Spleen (tissue), 13 donors: Measurements from ENCODE around the gene NPIPA8. TPM values are rescaled to one million over a fixed set of nuclear protein-coding genes. Genes with fewer than 3 reads are reported as not detected.
"Not testable (repeated sequence)": the region's sequence is repeated elsewhere in the genome, so short reads cannot be mapped to it uniquely, and the experiment has no call there.

Experiments used
- DNase-seq: peaks from one replicate; pipeline ENCODE4 v3.0.0-alpha.2; 2020
- H3K27ac ChIP-seq, 8 donors: fragments of 200-600 bp; sonication (generic) in 7 of 8; 1 replicate in 4 of 8; 2 replicates in 4 of 8; pipeline versions ENCODE4 v1.5.0 to v1.8.0; 2016 to 2021; ENCODE audit warnings: inconsistent platforms in 4 of 8, mild to moderate bottlenecking in 4 of 8, moderate library complexity in 1 of 8
- H3K27me3 ChIP-seq, 7 donors: fragments of 200-600 bp; sonication (generic) in 6 of 7; replicated peaks in 1 of 7; 1 replicate in 4 of 7; 2 replicates in 3 of 7; pipeline versions ENCODE4 v1.5.0 to v1.8.0; 2016 to 2021; ENCODE audit warnings: inconsistent platforms in 3 of 7, mild to moderate bottlenecking in 1 of 7
- H3K36me3 ChIP-seq, 6 donors: fragments of 200-600 bp; sonication (generic) in 5 of 6; 1 replicate in 4 of 6; 2 replicates in 2 of 6; pipeline versions ENCODE4 v1.5.0 to v1.8.0; 2016 to 2021; ENCODE audit warnings: inconsistent platforms in 2 of 6
- H3K4me1 ChIP-seq, 6 donors: fragments of 200-600 bp; sonication (generic) in 5 of 6; 1 replicate in 3 of 6; 2 replicates in 3 of 6; pipeline versions ENCODE4 v1.5.0 to v1.8.0; 2016 to 2021; ENCODE audit warnings: inconsistent platforms in 3 of 6
- H3K4me3 ChIP-seq, 8 donors: fragments of 200-600 bp; sonication (generic) in 7 of 8; 1 replicate in 4 of 8; 2 replicates in 4 of 8; pipeline versions ENCODE4 v1.5.0 to v1.8.0; 2016 to 2021; ENCODE audit warnings: inconsistent platforms in 4 of 8, mild to moderate bottlenecking in 4 of 8, moderate library complexity in 2 of 8
- H3K9me3 ChIP-seq, 8 donors: fragments of 200-600 bp; sonication (generic) in 7 of 8; 1 replicate in 4 of 8; 2 replicates in 4 of 8; pipeline versions ENCODE4 v1.5.0 to v1.8.0; 2016 to 2021; ENCODE audit warnings: inconsistent platforms in 4 of 8
- POLR2AphosphoS5 ChIP-seq, 3 donors: sonication (generic); formaldehyde crosslinking; IDR thresholded peaks; one replicate each; pipeline ENCODE4 v1.5.1; 2017; ENCODE audit warnings: antibody characterized with exemption in 3 of 3
- WGBS, 5 donors: extraction: QIAGEN DNeasy Blood & Tissue Kit in 3 of 5; methylation state at CpG; one replicate each; pipeline versions ENCODE4 v1.1.5 to v1.1.7; 2013 to 2018; 5-methylcytosine and 5-hydroxymethylcytosine counted together
- intact Hi-C: fragments of 100-400 bp; cut with DNase I; formaldehyde crosslinking; loops from one replicate; pipeline ENCODE4 v1.15.0; 2023; ENCODE audit warnings: low total_unique reads
- long read RNA-seq, 2 donors: transcript quantifications; one replicate each; lab custom pipeline, GENCODE V29; 2026
- polyA plus RNA-seq, 3 donors: library from polyadenylated mRNA; stranded (reverse); fragments of 200-250 nt; gene quantifications; one replicate each; pipeline ENCODE4 v1.2.1, GENCODE V29; 2013
- total RNA-seq, 7 donors: library from RNA; depleted of rRNA in 3 of 7; stranded (reverse); fragments of >200 nt in 3 of 7; fragmentation: NEBNext Ultra II Directional in 4 of 7; extraction: Animal tissue kit (Norgen Biotek cat#: 25700) in 4 of 7; gene quantifications; one replicate each; pipeline versions ENCODE4 v1.1.0 to v1.2.1, GENCODE V29; 2016 to 2021
- donor health status: healthy with polysubstance abuse.
- donor health status: DM: no; HTN: no; CAD: no; lungs with moderate emphysema.
- donor health status: DM: no; HTN: no; CAD: no.
- donor health status: Bipolar disorder and iron deficiency.
- donor health status: healthy.
- donor health status: DM: no; HTN: no; CAD: no.
- donor health status: DM: yes; HTN: yes; CAD: no.

The NPIPA8 gene
- total RNA-seq (10 to 100 TPM in 3 of 7 donors, 1 to 10 TPM in 2, under 1 TPM in 1, not detected in 1; 0.87 to 64.6 (median 15.5) TPM), polyA plus RNA-seq (10 to 100 TPM in 1 of 3 donors, 1 to 10 TPM in 1, not detected in 1; 5.0 to 10.4 TPM)
- long read RNA-seq, donor 1 = 0 reads
- long read RNA-seq, donor 2 = 0 reads

DNA sequence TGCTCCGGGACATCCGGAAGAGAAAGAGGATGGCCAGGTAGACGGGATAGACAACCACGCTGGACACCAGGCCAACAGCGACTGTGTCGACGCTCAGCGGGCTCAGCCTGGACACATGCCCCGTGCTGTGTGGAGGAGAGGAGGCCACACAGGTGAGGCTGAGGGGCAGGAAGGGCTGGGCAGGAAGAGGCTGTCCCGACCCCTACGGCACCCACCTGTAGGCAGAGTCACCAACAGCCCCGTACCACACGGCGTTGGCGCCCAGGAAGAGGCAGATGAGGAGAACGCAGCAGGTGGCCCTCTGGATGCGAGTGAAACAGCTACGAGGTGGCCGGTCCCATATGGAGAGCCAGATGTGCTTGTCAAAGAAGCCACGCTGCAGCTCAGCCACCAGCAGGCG is at the start of gene NPIPA8:
Gene NPIPA8, minus strand, starts transcription at position 101 of the 400 bp plus-strand sequence. CDS start 4,074 bp downstream, outside the sequence.
- H3K36me3 ChIP-seq, H3K4me1 ChIP-seq, H3K9me3 ChIP-seq, intact Hi-C loops, H3K27me3 ChIP-seq, H3K4me3 ChIP-seq, H3K27ac ChIP-seq, DNase-seq: not testable (repeated sequence)
- no CpG with 5 or more reads among the region's 21 CpGs for WGBS, 5 donors

DNA sequence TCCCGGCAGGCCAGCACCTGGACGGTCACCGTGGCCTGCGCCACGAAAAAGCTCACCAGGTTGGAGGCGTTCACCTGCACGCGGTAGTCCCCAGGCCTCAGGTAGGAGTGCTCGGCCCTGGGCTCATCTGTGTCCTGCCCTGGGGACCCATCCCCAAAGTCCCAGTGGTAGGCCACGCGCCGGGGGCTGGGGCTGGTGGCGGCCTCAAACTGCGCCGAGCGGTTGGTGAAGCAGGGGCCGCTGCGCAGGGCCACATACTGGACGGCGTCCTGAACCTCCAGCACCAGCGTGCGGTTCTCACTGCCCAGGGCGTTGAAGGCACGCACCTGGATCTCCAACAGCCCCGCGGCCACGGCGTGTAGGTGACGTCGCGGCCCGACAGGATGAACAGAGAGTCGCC is 48.7 kb upstream of the NPIPA8 start:
- intact Hi-C loops, H3K27ac ChIP-seq, H3K36me3 ChIP-seq, H3K9me3 ChIP-seq, H3K27me3 ChIP-seq, H3K4me1 ChIP-seq, H3K4me3 ChIP-seq, DNase-seq: not testable (repeated sequence)
- 98 to 100% methylated on average over 3 to 10 of the region's 33 CpGs; no CpG with 5 or more reads in 3 of the 5 donors for WGBS, 5 donors

DNA sequence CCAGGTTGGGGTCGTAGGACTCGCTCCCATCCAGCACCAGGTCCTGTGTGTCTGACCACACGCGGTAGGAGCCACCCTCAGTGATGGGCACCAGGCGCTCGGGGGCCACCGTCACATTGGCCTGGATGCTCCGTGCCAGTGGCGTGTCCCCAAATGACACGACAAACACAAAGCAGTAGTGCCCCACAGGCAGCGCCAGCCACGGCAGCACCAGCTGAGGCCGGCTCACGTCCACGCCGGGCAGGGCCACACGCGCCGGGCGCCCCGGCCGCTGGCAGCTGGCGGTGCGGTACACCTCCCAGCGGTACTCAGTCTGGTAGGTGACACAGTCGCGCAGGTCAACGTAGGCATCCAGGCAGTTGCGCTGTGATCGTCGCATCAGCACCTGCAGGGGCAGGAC is 48.3 kb upstream of the NPIPA8 start:
- WGBS, 5 donors = 100% methylated on average over 2 to 9 of the region's 31 CpGs; no CpG with 5 or more reads in 3 of the 5 donors
- H3K36me3 ChIP-seq, H3K27ac ChIP-seq, H3K9me3 ChIP-seq, intact Hi-C loops, H3K4me1 ChIP-seq, H3K27me3 ChIP-seq, H3K4me3 ChIP-seq, DNase-seq: not testable (repeated sequence)

DNA sequence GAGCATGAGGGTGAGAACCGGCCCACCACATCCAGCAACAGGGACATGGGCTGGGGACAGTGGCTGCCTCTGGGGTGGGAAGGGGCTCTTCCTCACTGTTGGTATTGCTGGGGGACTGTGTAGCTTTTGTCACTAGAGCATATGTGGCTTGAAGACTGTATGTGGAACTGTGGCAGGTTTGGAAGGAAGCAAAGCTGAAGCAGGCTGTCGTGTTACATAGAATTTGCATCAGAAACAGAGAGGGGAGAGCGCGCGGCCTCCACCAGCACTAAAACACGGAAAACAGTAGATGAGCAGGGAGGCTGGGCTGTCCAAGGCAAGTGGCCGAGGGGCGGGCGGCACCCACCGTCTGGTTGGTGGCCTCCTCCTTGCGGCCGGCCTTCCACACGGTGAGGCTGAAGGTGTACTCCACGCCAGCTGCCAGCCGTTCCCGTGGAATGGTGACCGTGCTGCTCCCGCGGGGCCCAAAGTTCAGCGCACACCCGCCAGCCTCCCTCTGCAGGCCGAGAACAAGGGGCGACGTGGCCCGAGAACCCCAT is 47.6 kb upstream of the NPIPA8 start:
- DNase-seq, H3K27me3 ChIP-seq, H3K9me3 ChIP-seq, H3K4me1 ChIP-seq, H3K4me3 ChIP-seq, H3K27ac ChIP-seq, intact Hi-C loops, H3K36me3 ChIP-seq: not testable (repeated sequence)
- 89 to 96% (median 93%) methylated on average over 6 to 13 of the region's 25 CpGs; no CpG with 5 or more reads in 2 of the 5 donors for WGBS, 5 donors

DNA sequence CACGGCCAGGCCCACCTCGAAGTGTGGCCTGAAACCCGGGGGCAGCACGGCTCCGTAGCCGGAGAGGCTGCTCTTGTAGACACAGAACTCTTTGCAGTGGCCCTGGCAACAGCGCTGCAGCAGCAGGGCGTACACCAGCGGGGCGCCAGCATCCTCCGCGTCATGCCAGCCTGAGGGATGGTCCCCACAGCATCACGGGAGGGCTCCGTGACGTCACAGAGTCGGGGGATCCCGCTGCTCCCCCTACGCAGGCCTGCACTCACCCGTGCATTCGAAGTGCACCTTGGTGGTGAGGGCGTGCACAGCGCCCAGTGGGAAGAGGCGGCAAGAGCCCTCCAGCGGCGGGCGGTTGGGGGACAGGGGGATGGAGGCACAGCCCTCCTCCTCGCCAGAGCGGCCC is 46.2 kb upstream of the NPIPA8 start:
- H3K9me3 ChIP-seq, H3K27ac ChIP-seq, H3K4me3 ChIP-seq, intact Hi-C loops, H3K36me3 ChIP-seq, DNase-seq, H3K27me3 ChIP-seq, H3K4me1 ChIP-seq: not testable (repeated sequence)
- 83 to 93% (median 90%) methylated on average over 6 to 12 of the region's 28 CpGs; no CpG with 5 or more reads in 2 of the 5 donors for WGBS, 5 donors
- peak in 1 of 3 donors; percentile 20 for TF ChIP-seq POLR2AphosphoS5 (IDR thresholded peaks at IDR 0.05)

DNA sequence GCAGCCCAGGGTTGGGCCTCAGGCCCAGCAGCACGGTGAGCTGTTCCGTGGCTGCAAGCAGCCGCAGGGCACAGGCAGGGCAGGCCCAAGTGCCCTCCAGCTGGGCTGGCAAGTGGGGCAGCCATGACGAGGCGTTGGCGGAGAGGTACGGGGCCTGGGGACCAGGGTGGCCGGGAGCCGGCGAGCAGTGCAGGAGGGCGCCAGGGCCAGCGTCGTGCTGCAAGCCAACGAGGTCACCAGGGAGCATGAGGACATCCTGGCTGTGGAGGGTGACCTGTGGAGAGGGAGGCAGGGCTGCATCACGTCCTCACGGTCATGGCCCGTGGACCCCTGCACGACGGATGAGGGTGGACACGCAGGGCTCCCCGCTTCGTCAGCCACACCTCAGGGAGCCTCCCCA is 11.2 kb upstream of the NPIPA8 start:
- H3K9me3 ChIP-seq, H3K36me3 ChIP-seq, H3K27me3 ChIP-seq, H3K4me1 ChIP-seq, H3K27ac ChIP-seq, intact Hi-C loops, H3K4me3 ChIP-seq: not testable (repeated sequence)
- peak; percentile 56 for DNase-seq
- WGBS, 5 donors = 61 to 100% (median 90%) methylated on average over 1 to 3 of the region's 22 CpGs; no CpG with 5 or more reads in 2 of the 5 donors

DNA sequence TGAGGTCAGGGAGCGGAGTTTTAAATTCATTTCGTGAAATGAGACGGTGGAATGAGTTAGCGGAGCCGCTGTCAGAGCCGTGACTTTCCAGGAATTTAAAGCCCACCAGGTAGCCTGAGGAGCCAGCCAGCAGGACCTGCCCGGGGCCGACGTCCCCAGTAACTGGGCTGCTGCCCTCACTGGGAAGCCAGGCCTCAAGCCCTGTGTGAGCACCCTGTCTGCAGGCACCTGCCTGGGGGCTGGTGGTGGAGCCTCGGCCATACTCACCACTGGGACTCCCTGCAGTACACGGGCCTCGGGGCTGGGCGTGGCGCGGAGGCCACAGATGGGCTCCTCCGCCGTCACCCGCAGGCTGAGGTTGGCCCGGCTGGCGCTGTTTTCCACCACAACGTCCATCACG is 10.5 kb upstream of the NPIPA8 start:
- H3K4me1 ChIP-seq, H3K9me3 ChIP-seq, DNase-seq, H3K4me3 ChIP-seq, intact Hi-C loops, H3K27me3 ChIP-seq, H3K27ac ChIP-seq, H3K36me3 ChIP-seq: not testable (repeated sequence)
- 92 to 99% (median 92%) methylated on average over 4 of the region's 22 CpGs; no CpG with 5 or more reads in 2 of the 5 donors for WGBS, 5 donors

DNA sequence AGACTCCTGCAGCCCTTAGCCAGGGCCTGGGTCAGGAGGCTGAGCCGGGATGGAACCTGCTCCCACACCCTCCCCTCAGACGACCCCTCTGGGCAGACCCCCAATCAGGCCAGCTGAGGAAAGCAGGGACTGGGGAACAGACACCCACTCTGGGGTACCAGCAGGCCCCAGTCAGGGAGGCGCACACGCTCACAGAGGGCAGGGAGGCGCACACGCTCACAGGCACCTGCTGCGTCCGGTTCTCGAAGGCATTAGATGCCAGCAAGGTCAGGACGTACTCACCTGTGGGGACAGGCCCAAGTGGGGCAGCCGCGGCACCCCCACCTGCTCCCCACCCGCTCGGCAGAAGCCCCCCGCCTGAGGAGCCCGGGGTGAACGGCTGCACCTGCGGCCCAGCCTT is 8.1 kb upstream of the NPIPA8 start:
- H3K27ac ChIP-seq, H3K4me3 ChIP-seq, intact Hi-C loops, DNase-seq, H3K27me3 ChIP-seq, H3K4me1 ChIP-seq, H3K36me3 ChIP-seq, H3K9me3 ChIP-seq: not testable (repeated sequence)
- no CpG with 5 or more reads among the region's 18 CpGs for WGBS, 5 donors

DNA sequence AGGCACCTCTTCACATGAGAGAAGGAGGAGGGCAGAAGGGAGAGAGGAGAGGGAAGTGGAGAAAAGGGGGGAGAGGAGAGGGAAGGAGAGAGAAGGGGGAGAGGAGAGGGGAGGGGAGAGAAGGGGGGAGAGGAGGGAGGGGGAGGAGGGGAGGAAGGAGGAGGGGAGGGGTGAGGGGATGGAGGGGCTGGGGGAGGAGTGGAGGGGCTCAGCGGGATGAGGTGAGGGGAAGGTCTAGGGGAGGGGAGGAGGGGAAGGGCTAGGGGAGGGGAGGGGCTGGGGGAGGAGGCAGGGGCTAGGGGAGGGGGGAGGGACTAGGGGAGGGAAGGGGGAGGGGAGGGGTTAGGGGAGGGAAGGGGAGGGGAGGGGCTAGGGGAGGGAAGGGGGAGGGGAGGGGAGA is 5.5 kb upstream of the NPIPA8 start:
- DNase-seq, intact Hi-C loops, H3K36me3 ChIP-seq, H3K27ac ChIP-seq, H3K27me3 ChIP-seq, H3K4me3 ChIP-seq, H3K4me1 ChIP-seq, H3K9me3 ChIP-seq: not testable (repeated sequence)
- WGBS, 5 donors = 100% methylated on average over 1 of the region's 1 CpG; no CpG with 5 or more reads in 4 of the 5 donors

DNA sequence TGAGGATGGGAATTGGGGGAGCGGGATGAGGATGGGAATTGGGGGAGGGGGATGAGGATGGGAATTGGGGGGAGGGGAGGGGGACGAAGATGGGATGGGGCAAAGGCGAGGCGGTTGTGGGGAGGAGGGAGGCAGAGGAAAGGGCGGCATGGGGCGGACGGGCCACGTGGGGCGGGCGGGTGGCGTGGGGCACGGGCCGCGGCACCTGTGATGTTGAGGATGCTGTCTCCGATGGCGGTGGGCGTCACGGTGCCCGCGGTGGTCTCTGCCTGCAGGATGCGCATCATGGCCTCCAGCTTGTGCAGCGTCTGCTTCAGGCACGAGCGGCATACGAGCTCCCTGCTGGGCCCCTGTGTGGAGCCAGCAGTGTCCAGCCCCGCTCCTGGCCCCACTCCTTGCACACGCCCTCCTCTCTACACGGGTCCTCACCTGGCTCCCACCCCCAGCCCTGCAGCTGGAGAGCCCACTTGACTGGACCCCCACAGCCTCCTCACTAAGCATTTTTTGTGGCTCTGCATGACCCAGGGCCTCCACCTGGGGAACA is 5.0 kb upstream of the NPIPA8 start:
- H3K9me3 ChIP-seq, H3K36me3 ChIP-seq, H3K27ac ChIP-seq, DNase-seq, intact Hi-C loops, H3K4me3 ChIP-seq, H3K27me3 ChIP-seq, H3K4me1 ChIP-seq: not testable (repeated sequence)
- 81 to 97% (median 95%) methylated on average over 1 to 6 of the region's 28 CpGs; no CpG with 5 or more reads in 1 of the 5 donors for WGBS, 5 donors

DNA sequence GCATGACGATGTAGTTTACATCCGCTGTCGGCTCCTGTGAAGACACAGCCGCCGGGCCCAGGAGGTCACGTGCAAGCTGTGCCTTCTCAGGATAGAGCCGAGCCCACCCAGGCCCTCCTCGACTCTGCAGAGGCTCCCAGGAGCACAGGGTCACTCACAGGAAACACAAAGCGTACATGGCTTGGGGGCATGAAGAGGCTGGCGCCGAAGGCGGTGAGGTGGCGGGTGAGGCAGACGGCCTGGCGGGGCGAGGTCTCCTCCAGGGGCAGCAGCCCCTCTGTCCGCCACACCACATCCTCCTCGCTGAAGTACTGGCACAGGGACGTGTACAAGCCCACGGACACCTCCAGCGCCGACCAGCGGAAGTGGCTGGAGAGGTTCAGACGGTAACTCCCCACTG is 2.7 kb upstream of the NPIPA8 start:
- intact Hi-C loops, H3K27me3 ChIP-seq, H3K4me1 ChIP-seq, H3K4me3 ChIP-seq, H3K27ac ChIP-seq, H3K9me3 ChIP-seq, H3K36me3 ChIP-seq, DNase-seq: not testable (repeated sequence)
- 70 to 85% (median 80%) methylated on average over 2 to 7 of the region's 24 CpGs; no CpG with 5 or more reads in 2 of the 5 donors for WGBS, 5 donors
